ENCODE results near the gene EGLN2.
"Not testable (repeated sequence)": the region's sequence is repeated elsewhere in the genome, so short reads cannot be mapped to it uniquely, and the experiment has no call there.

- TF ChIP-seq, protein P1, sequence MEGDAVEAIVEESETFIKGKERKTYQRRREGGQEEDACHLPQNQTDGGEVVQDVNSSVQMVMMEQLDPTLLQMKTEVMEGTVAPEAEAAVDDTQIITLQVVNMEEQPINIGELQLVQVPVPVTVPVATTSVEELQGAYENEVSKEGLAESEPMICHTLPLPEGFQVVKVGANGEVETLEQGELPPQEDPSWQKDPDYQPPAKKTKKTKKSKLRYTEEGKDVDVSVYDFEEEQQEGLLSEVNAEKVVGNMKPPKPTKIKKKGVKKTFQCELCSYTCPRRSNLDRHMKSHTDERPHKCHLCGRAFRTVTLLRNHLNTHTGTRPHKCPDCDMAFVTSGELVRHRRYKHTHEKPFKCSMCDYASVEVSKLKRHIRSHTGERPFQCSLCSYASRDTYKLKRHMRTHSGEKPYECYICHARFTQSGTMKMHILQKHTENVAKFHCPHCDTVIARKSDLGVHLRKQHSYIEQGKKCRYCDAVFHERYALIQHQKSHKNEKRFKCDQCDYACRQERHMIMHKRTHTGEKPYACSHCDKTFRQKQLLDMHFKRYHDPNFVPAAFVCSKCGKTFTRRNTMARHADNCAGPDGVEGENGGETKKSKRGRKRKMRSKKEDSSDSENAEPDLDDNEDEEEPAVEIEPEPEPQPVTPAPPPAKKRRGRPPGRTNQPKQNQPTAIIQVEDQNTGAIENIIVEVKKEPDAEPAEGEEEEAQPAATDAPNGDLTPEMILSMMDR (conservative IDR thresholded peaks at IDR 0.05 in 1 of 2, IDR thresholded peaks at IDR 0.05 in 1 of 2; ENCODE audit: extremely low read depth in 1 of 2, insufficient read depth in 1 of 2, low read depth in 1 of 2, low read length in 2 of 2), result not testable (repeated sequence)
- TF ChIP-seq EZH2 (IDR thresholded peaks at IDR 0.05; ENCODE audit: borderline replicate concordance, low read length), result not testable (repeated sequence)
Measured at GRCh38 chr19:40818480-40819399, 19.7 kb downstream of the EGLN2 start.
